ENCODE data around the gene KMT5C.

KMT5C gene

GRCh38 chr19:55339105-55339888, at the start of gene KMT5C:
KMT5C (plus strand) TSS chr19:55339876; CDS start chr19:55341937, 2,061 bp downstream.
- DNase-seq (ENCODE audit: low read depth), result peak; percentile 100

GRCh38 chr19:55297267-55297666, 42.4 kb upstream of the KMT5C start:
- no peak for DNase-seq (ENCODE audit: low read depth)

DNA sequence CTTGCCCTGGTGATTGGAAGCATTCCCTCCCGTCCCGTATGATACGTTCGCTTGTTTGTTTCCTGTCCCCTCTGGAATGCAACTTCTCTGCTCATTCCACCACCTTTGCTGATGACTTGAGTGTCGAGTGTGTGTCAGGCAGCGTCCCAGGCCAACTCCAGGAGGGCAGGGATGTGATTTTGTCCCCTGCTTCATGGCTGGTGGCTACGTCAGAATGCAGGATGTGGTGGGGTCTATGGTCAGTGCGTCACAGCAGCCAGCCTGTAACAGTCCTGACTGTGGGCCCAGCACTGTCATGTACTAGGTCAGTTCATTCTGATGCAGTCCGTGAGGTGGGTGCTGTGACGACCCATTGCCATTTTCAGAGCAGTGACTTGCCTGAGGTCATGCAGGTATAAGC, 39.7 kb upstream of the KMT5C start:
- no peak for DNase-seq (ENCODE audit: low read depth)

DNA sequence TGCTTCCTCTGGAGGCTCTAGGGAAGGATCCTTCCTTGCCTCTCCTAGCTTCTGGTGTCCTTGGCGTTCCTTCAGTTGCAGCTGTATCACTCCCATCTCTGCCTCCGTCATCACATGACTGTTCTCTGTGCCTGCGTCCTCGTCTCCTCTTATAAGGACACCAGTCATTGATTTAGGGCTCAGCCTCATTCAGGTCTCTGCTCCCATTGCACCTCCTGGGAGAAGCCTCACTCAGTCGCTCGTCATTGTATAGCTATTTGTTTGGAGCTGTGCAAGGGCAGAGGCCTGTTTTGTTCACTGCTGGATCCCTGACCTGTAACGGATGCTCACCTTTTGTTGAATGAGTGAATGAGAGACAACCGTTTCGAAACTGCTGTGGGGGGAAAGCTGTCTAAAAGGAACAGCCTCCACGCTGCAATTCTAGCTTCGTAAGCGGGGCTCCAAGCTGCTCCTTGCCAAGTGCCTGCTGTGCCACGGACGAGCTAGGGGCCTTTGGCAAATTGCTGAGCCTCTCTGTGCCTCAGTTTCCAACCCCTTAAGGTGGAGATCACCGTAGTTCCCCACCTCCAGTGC, 38.7 kb upstream of the KMT5C start:
- DNase-seq (ENCODE audit: low read depth), result no peak

- peak; percentile 55 for DNase-seq (ENCODE audit: low read depth)
Measured at GRCh38 chr19:55301459-55302317, 38.0 kb upstream of the KMT5C start.

DNA sequence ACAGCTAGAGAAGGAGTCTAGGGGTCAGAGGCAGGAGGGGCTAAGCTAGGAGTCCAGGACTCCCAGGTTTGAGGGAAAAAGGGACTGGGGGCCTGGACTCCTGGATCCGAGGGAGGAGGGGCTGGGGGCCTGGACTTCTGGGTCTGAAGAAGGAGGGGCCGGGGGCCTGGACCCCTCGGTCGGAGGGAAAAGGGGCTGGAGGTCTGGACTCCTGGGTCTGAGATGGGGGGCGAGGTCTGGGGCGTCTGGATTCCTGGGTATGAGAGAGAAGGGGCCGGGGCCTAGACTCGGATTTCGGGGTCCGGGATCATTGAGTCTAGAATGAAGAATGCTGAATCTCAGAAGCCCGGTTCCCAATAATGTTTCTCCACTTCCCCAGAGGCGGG, 37.4 kb upstream of the KMT5C start:
- no peak for DNase-seq (ENCODE audit: low read depth)

- no peak for DNase-seq (ENCODE audit: low read depth)
Measured at GRCh38 chr19:55303477-55303876, 36.2 kb upstream of the KMT5C start.

GRCh38 chr19:55304279-55304978, 35.2 kb upstream of the KMT5C start:
- no peak for DNase-seq (ENCODE audit: low read depth)

DNA sequence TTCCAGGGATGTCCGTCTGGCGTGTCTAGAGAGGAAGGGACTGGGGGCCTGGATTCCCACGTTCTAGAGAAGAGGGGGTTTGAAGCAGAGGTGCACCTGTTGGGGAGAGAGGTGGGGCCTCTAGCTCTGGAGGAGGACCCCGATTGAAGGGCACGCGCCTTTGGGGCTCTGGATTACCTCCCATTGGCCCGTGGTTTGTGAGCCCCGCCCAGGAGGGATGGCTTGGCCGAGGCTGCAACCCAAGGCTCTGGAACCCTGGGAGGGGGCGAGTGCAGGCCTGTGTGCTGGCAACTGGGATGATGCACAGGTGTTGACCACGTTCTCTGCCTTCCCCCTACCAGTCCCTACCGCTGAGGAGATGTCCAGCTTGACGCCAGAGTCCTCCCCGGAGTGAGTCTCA, 34.7 kb upstream of the KMT5C start:
- DNase-seq (ENCODE audit: low read depth), result no peak

GRCh38 chr19:55305491-55305890, 34.2 kb upstream of the KMT5C start:
- DNase-seq (ENCODE audit: low read depth), result no peak

GRCh38 chr19:55305983-55306562, 33.6 kb upstream of the KMT5C start:
- DNase-seq (ENCODE audit: low read depth), result no peak

DNA sequence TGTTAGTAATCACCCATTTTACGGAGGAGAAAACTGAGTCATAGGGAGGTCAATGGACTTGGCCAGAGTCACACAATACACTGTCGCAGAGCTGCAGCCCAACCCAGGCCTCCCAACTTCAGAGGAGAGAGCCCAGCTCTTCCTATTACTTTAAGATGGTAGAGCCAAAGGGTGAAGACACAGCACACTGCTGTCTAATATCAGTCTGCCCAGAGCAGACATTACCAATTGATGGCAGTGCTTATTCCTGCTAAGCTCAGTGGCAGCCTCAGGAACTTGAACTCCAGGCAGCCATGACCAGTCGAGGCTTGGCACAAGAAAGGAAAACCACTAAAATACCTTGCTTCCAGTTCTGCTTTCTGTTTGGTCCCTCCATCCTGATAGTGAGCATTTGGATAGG, 33.0 kb upstream of the KMT5C start:
- no peak for DNase-seq (ENCODE audit: low read depth)

GRCh38 chr19:55308281-55308680, 31.4 kb upstream of the KMT5C start:
- DNase-seq (ENCODE audit: low read depth), result no peak

DNA sequence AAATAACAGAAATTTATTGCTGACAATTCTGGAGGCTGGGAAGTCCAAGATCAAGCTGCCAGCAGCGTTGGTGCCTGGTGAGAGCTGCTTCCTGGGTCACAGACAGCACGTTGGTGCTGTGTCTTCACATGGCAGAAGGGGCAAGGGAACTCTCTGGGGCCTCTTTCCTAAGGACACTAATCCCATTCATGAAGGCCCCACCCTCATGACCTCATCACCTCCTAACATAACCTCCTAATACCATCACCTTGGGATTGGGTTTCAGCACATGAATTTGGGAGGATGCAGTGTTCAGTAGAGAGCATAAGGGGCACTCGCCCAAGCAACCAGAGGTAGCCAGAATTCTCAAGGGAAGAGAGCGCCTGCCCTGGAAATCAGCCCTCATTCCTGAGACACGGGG, 30.2 kb upstream of the KMT5C start:
- no peak for DNase-seq (ENCODE audit: low read depth)

GRCh38 chr19:55310498-55310897, 29.2 kb upstream of the KMT5C start:
- DNase-seq (ENCODE audit: low read depth), result no peak

- no peak for DNase-seq (ENCODE audit: low read depth)
Measured at GRCh38 chr19:55311397-55311796, 28.3 kb upstream of the KMT5C start.

DNA sequence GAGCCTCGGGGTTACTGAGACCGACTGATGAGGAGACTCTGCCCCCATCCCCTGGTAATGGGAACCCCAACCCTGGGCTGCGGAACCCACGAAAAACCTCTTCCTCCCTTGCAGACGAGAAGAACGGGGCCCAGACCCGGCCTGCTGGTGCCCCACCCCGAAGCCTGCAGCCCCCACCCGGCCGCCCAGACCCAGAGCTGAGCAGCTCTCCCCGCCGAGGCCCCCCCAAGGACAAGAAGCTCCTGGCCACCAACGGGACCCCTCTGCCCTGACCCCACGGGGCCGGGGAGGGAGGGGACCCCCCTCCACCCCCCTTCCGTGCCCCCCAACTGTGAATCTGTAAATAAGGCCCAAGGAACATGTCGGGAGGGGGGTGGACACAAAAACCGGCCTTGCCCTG, 27.9 kb upstream of the KMT5C start:
- DNase-seq (ENCODE audit: low read depth), result no peak

- no peak for DNase-seq (ENCODE audit: low read depth)
Measured at GRCh38 chr19:55312621-55313512, 26.8 kb upstream of the KMT5C start.

GRCh38 chr19:55314396-55314795, 25.3 kb upstream of the KMT5C start:
- DNase-seq (ENCODE audit: low read depth), result no peak

- no peak for DNase-seq (ENCODE audit: low read depth)
Measured at GRCh38 chr19:55315956-55316525, 23.6 kb upstream of the KMT5C start.

DNA sequence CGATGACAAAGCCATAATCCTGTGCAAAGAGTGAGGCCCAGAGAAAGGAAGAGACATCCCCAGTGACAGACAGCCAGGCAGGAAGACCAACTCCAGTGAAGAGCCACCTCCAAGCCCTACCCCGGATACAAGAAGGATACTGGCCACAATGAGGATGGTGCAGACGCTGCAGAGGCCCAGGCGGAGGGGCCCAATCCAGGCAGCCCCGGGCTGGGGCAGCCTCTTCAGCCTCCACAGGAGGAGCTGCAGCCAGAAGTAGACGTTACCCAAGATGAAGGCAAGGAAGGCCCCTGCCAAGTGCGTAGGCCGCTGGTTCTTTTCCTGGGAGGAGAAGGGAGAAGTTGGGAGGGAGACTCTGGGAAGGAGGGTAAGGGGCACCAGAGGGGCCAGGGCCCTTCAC, 23.0 kb upstream of the KMT5C start:
- DNase-seq (ENCODE audit: low read depth), result no peak
